Measurements from ENCODE around the gene NCOR2.

Gene NCOR2

GRCh38 chr12:124608450-124608870 is 41.0 kb upstream of the NCOR2 start:
- Histone ChIP-seq H3K36me3 (ENCODE audit: control insufficient read depth, insufficient read depth, low read length) (no peaks in the 10 kb centered on the region), H3K4me1 (ENCODE audit: control insufficient read depth, insufficient read depth, low read length) (peaks cover 13% of the 10 kb centered on the region; the same call in 1 of the 2 replicates), H3K4me3 (ENCODE audit: low read depth, low read length) (no peak overlapping the region), H3K27ac (ENCODE audit: low read depth, low read length) (no peak overlapping the region), H3K9me3 (ENCODE audit: control insufficient read depth, insufficient read depth, low read depth, low read length) (0 out of 2 replicates have a peak, but pooled peaks cover 8% of the 10 kb centered on the region), H3K9ac (ENCODE audit: low read length) (no peak overlapping the region), H3K27me3 (ENCODE audit: control insufficient read depth, insufficient read depth, low read length) (no peaks in the 10 kb centered on the region)

GRCh38 chr12:124607681-124608425 is 40.4 kb upstream of the NCOR2 start:
- no peak overlapping the region for H3K27ac ChIP-seq (ENCODE audit: low read depth, low read length)
- H3K36me3 ChIP-seq (ENCODE audit: control insufficient read depth, insufficient read depth, low read length), result no peaks in the 10 kb centered on the region
- no peaks in the 10 kb centered on the region for H3K27me3 ChIP-seq (ENCODE audit: control insufficient read depth, insufficient read depth, low read length)
- no peak overlapping the region for H3K9ac ChIP-seq (ENCODE audit: low read length)
- peaks cover 13% of the 10 kb centered on the region; the same call in 1 of the 2 replicates for H3K4me1 ChIP-seq (ENCODE audit: control insufficient read depth, insufficient read depth, low read length)
- H3K4me3 ChIP-seq (ENCODE audit: low read depth, low read length), result no peak overlapping the region
- H3K9me3 ChIP-seq (ENCODE audit: control insufficient read depth, insufficient read depth, low read depth, low read length), result 0 out of 2 replicates have a peak, but pooled peaks cover 5% of the 10 kb centered on the region

DNA sequence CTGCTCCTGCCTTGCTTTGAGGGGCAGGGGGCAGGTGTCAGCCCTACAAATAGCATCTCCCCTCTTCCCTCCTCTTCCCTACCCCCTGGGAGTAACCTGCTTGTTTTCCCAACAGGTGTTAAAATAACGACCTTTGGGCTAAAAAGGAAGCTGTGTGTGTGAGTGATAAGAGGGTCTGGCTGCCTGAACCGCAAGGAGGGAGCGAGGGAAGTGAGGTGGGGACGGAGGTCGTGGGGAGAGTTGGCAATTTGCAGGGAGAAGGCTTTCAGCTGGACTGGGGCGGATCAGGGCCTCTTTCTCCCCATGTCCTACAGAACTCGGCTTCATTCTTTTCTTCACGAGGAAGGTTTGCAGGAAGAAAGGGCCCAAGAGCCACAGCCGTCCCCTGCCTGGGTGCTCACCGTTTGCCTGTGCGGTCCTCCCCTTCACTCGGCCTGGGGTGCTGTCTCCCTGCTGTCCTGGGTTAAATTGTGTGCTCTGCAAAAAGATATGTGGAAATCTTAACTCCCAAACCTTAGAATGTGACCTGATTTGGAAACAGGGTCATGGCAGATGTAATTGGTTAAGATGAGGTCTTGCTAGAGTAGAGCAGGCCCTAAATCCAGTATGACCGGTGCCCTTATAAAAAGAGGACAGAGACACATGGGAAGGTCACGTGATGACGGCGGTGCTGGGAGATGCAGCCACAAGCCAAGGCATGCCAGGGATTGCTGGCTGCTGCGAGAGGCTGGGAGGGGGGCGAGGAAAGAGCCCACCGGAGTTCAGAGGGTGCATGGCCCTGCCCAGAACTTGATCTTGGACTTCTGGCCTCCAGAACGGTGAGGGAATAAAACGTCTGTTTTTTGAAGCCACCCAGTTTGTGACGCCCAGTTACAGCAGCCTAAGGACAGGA is 38.7 kb upstream of the NCOR2 start:
- H3K9ac ChIP-seq (ENCODE audit: low read length), result no peak overlapping the region
- no peak overlapping the region for H3K4me3 ChIP-seq (ENCODE audit: low read depth, low read length)
- H3K36me3 ChIP-seq (ENCODE audit: control insufficient read depth, insufficient read depth, low read length), result no peaks in the 10 kb centered on the region
- H3K4me1 ChIP-seq (ENCODE audit: control insufficient read depth, insufficient read depth, low read length), result peaks cover 13% of the 10 kb centered on the region; the same call in 1 of the 2 replicates
- 0 out of 2 replicates have a peak, but pooled peaks cover 5% of the 10 kb centered on the region for H3K9me3 ChIP-seq (ENCODE audit: control insufficient read depth, insufficient read depth, low read depth, low read length)
- H3K27ac ChIP-seq (ENCODE audit: low read depth, low read length), result no peak overlapping the region
- no peaks in the 10 kb centered on the region for H3K27me3 ChIP-seq (ENCODE audit: control insufficient read depth, insufficient read depth, low read length)

- no peaks in the 10 kb centered on the region for H3K27me3 ChIP-seq (ENCODE audit: control insufficient read depth, insufficient read depth, low read length)
- H3K27ac ChIP-seq (ENCODE audit: low read depth, low read length), result no peak overlapping the region
- H3K9me3 ChIP-seq (ENCODE audit: control insufficient read depth, insufficient read depth, low read depth, low read length), result 0 out of 2 replicates have a peak, but pooled peaks cover 5% of the 10 kb centered on the region
- peaks cover 13% of the 10 kb centered on the region; the same call in 1 of the 2 replicates for H3K4me1 ChIP-seq (ENCODE audit: control insufficient read depth, insufficient read depth, low read length)
- no peak overlapping the region for H3K9ac ChIP-seq (ENCODE audit: low read length)
- no peaks in the 10 kb centered on the region for H3K36me3 ChIP-seq (ENCODE audit: control insufficient read depth, insufficient read depth, low read length)
- no peak overlapping the region for H3K4me3 ChIP-seq (ENCODE audit: low read depth, low read length)
These were observed 37.9 kb upstream of the NCOR2 start for GRCh38 chr12:124605150-124605882.

DNA sequence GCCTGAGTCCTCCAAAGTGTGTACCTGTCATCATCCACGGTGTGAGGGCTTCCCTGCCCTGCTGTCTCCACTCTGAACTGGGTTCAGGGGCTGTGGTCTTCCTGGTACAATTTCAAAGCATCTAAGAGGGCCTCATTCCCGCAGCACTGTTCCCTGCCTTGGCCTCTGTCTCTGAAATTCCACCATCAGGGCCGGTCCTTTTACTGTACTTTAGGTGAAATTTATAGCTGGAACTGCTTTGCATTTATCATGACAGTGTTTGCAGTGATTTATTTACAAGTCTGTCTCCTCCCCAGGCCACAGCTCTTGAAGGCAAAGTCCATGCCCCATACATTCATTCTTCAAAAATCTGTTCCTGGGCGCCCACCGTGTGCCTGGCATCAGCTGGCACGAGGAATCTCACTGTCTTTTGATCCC is 36.9 kb upstream of the NCOR2 start:
- no peak overlapping the region for H3K4me3 ChIP-seq (ENCODE audit: low read depth, low read length)
- H3K4me1 ChIP-seq (ENCODE audit: control insufficient read depth, insufficient read depth, low read length), result peaks cover 13% of the 10 kb centered on the region; the same call in 1 of the 2 replicates
- no peak overlapping the region for H3K9ac ChIP-seq (ENCODE audit: low read length)
- peaks cover 11% of the 10 kb centered on the region; the same call in 1 of the 2 replicates for H3K9me3 ChIP-seq (ENCODE audit: control insufficient read depth, insufficient read depth, low read depth, low read length)
- H3K27ac ChIP-seq (ENCODE audit: low read depth, low read length), result no peak overlapping the region
- H3K36me3 ChIP-seq (ENCODE audit: control insufficient read depth, insufficient read depth, low read length), result no peaks in the 10 kb centered on the region
- no peaks in the 10 kb centered on the region for H3K27me3 ChIP-seq (ENCODE audit: control insufficient read depth, insufficient read depth, low read length)

DNA sequence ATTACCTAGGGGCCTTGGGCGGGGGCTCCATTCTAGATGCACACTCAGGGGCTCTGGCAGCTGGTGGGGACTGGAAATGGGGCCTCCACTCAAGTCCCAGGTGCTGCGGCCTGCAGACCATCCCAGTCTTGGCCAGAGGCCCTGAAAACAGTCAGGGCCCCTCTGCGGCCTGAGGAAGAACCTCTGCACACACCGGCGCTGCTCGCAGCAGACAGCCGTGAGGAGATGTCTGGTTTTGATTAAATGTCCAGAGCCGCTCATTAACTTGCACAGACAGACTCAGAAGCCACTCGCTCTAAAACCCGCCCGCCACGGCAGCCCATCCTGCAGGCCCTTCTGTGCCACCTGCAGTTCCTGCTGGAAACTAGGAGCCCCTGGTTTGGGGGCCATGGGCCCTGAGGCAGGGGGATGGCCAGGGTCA is 36.4 kb upstream of the NCOR2 start:
- no peak overlapping the region for H3K27ac ChIP-seq (ENCODE audit: low read depth, low read length)
- peaks cover 11% of the 10 kb centered on the region; the same call in 1 of the 2 replicates for H3K9me3 ChIP-seq (ENCODE audit: control insufficient read depth, insufficient read depth, low read depth, low read length)
- H3K36me3 ChIP-seq (ENCODE audit: control insufficient read depth, insufficient read depth, low read length), result no peaks in the 10 kb centered on the region
- no peak overlapping the region for H3K9ac ChIP-seq (ENCODE audit: low read length)
- H3K4me1 ChIP-seq (ENCODE audit: control insufficient read depth, insufficient read depth, low read length), result peaks cover 12% of the 10 kb centered on the region; the same call in 1 of the 2 replicates
- no peaks in the 10 kb centered on the region for H3K27me3 ChIP-seq (ENCODE audit: control insufficient read depth, insufficient read depth, low read length)
- H3K4me3 ChIP-seq (ENCODE audit: low read depth, low read length), result no peak overlapping the region

DNA sequence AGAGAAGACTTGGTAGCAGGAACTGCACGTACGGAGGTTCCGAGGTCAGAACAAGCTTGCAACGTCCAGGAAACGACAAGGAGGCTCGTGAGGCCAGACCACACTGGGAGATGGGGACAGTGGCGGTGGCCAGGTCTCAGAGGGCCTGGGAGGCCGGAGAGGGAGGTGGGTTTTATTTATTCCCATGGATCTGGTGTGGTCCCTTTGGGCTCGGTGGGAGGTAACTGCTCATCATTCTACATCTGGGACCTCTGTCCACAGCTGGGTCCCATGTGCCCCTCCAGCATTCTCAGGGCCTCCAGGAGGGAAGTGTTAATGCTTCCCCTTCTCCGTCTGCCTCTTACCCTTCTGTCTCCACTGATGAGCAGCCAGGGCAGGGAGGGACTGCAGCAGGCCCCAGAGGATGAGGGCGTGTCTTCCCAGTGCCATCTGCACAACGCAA is 35.7 kb upstream of the NCOR2 start:
- H3K4me3 ChIP-seq (ENCODE audit: low read depth, low read length), result no peak overlapping the region
- no peaks in the 10 kb centered on the region for H3K27me3 ChIP-seq (ENCODE audit: control insufficient read depth, insufficient read depth, low read length)
- peaks cover 11% of the 10 kb centered on the region; the same call in 1 of the 2 replicates for H3K9me3 ChIP-seq (ENCODE audit: control insufficient read depth, insufficient read depth, low read depth, low read length)
- H3K9ac ChIP-seq (ENCODE audit: low read length), result no peak overlapping the region
- H3K36me3 ChIP-seq (ENCODE audit: control insufficient read depth, insufficient read depth, low read length), result no peaks in the 10 kb centered on the region
- no peak overlapping the region for H3K27ac ChIP-seq (ENCODE audit: low read depth, low read length)
- peaks cover 8% of the 10 kb centered on the region; the same call in 1 of the 2 replicates for H3K4me1 ChIP-seq (ENCODE audit: control insufficient read depth, insufficient read depth, low read length)

DNA sequence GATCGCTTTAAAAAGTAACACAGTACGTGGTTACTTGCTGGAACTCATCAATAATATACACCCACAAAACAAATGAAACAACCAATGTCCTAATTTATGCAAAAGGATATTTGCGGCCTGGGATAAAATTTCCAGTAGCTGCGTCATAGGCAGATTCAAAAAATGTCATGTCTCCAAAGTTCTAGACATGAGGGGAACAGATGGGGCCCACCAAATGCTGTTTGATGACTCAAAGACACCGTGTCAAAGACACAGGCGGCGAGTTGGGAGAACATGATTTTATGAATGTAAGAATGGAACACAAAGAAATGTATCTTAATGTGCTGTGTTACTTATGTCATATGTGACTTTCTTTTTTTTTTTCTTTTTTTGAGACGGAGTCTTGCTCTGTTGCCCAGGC is 34.3 kb upstream of the NCOR2 start:
- H3K4me3 ChIP-seq (ENCODE audit: low read depth, low read length), result no peak overlapping the region
- H3K27me3 ChIP-seq (ENCODE audit: control insufficient read depth, insufficient read depth, low read length), result no peaks in the 10 kb centered on the region
- peaks cover 8% of the 10 kb centered on the region; the same call in 1 of the 2 replicates for H3K4me1 ChIP-seq (ENCODE audit: control insufficient read depth, insufficient read depth, low read length)
- H3K9ac ChIP-seq (ENCODE audit: low read length), result no peak overlapping the region
- no peaks in the 10 kb centered on the region for H3K36me3 ChIP-seq (ENCODE audit: control insufficient read depth, insufficient read depth, low read length)
- no peak overlapping the region for H3K27ac ChIP-seq (ENCODE audit: low read depth, low read length)
- H3K9me3 ChIP-seq (ENCODE audit: control insufficient read depth, insufficient read depth, low read depth, low read length), result peaks cover 11% of the 10 kb centered on the region; the same call in 1 of the 2 replicates

DNA sequence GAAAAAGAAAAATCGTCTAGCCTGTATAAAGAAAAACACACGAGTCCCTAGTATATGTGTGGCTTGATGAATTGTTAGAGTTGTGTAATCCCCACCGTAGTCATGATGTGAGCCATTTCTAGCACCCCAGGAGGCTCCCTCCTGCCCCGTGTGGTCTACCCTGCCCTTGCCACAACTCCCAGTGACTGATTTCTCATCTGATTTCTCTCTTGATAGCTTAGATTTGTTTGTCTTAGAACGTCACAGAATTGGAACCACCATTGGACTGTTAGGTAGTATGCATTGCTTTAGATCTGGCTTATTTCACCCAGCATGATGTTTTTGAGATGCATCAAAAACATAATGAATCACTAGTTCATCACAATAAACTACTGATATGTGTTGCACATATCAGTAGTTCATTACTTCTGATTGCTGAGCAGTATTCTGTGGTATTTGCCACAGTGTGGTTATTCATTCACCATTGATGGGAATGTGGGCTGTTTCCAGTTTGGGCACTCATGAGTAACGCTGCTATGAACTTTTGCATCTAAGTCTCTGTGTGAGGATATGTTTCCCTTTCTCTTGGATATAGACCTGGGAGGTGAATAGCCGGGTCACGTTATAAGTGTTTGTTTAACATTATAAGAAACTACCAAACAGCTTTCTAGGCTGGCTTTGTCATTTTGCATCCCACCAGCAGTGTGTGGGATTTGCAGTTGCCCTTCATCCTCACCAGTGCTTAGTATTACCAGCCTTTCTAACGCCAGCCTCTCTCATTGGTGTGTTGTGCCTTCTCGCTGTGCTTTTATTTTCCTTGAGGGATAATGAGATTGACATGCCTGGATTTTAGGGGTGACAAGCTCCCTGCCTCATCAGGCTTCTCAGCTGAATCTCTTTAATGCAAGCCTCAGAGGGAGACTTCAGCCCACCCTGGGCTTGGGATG is 31.9 kb upstream of the NCOR2 start:
- Histone ChIP-seq H3K4me1 (ENCODE audit: control insufficient read depth, insufficient read depth, low read length) (no peaks in the 10 kb centered on the region), H3K27me3 (ENCODE audit: control insufficient read depth, insufficient read depth, low read length) (no peaks in the 10 kb centered on the region), H3K36me3 (ENCODE audit: control insufficient read depth, insufficient read depth, low read length) (no peaks in the 10 kb centered on the region), H3K9me3 (ENCODE audit: control insufficient read depth, insufficient read depth, low read depth, low read length) (peaks cover 6% of the 10 kb centered on the region; the same call in 1 of the 2 replicates), H3K4me3 (ENCODE audit: low read depth, low read length) (no peak overlapping the region), H3K27ac (ENCODE audit: low read depth, low read length) (no peak overlapping the region), H3K9ac (ENCODE audit: low read length) (no peak overlapping the region)

Measured in HUES6 (cell line).